Neural cell (in vitro differentiated cells): Measurements from ENCODE around the gene ZNF181.

Experiments used
- CTCF ChIP-seq: fragments of 450-650 bp; IDR thresholded peaks from 2 replicates; pipeline ENCODE4 v1.5.1; 2014; ENCODE audit warnings: antibody characterized with exemption, mild to moderate bottlenecking, moderate library complexity; ENCODE audit not compliant: poor library complexity, severe bottlenecking
- EP300 ChIP-seq: fragments of 450-650 bp; conservative IDR thresholded peaks from 2 replicates; pipeline ENCODE4 v1.6.1; 2014; ENCODE audit warnings: antibody characterized with exemption, mild to moderate bottlenecking, moderate library complexity; ENCODE audit not compliant: poor library complexity, severe bottlenecking
- EZH2 ChIP-seq: fragments of 200-600, 300-800 bp; shearing (Covaris generic), sonication (generic); IDR thresholded peaks from 2 replicates; pipeline ENCODE4 v1.6.1; 2014; ENCODE audit warnings: antibody characterized with exemption, low read length, borderline replicate concordance, mild to moderate bottlenecking; ENCODE audit not compliant: insufficient read depth, poor library complexity, severe bottlenecking
- MXI1 ChIP-seq: fragments of 450-650 bp; conservative IDR thresholded peaks from 2 replicates; pipeline ENCODE4 v1.6.1; 2014; ENCODE audit warnings: antibody characterized with exemption, mild to moderate bottlenecking; ENCODE audit not compliant: poor library complexity, severe bottlenecking
- POLR2AphosphoS5 ChIP-seq: IDR thresholded peaks from 2 replicates; pipeline ENCODE4 v1.6.1; 2012
- RAD21 ChIP-seq: fragments of 450-650 bp; conservative IDR thresholded peaks from 2 replicates; pipeline ENCODE4 v1.6.1; 2014; ENCODE audit warnings: antibody characterized with exemption, mild to moderate bottlenecking, moderate library complexity
- REST ChIP-seq: IDR thresholded peaks from 2 replicates; pipeline ENCODE4 v1.6.1; 2012; ENCODE audit warnings: borderline replicate concordance
- SMC3 ChIP-seq: fragments of 450-650 bp; conservative IDR thresholded peaks from 2 replicates; pipeline ENCODE4 v1.6.1; 2014; ENCODE audit warnings: antibody characterized with exemption, mild to moderate bottlenecking, moderate library complexity; ENCODE audit not compliant: poor library complexity
- TAF1 ChIP-seq: IDR thresholded peaks from 2 replicates; pipeline ENCODE4 v1.6.1; 2012; ENCODE audit warnings: low read depth

- TF ChIP-seq POLR2AphosphoS5 (no peak), RAD21 (no peak), EP300 (no peak), CTCF (no peak), REST (no peak), MXI1 (no peak), EZH2 (no peak), SMC3 (no peak), TAF1 (no peak)
Measured at GRCh38 chr19:34731964-34732363, 2.1 kb upstream of the ZNF181 start.
